K562 (cell line): ENCODE data around the gene APPBP2. TPM values are rescaled to one million over a fixed set of nuclear protein-coding genes. Genes with fewer than 3 reads are reported as not detected.

Source experiments
- ATAC-seq: fragments of 200-7000 bp; cut with Tn5 transposase; 3 replicates; pipeline ENCODE4 v1.9.1; 2020; ENCODE audit warnings: moderate library complexity
- BruUV-seq: library from RNA; stranded (reverse); fragments of 400-500 nt; replicated peaks from 2 replicates; lab custom pipeline; 2021; lab: Mats Ljungman, UMichigan
- CTCF ChIA-PET: fragments of 300-600 bp; formaldehyde crosslinking; extraction: SDS; loops from one replicate; lab custom pipeline; 2021; ENCODE audit warnings: low intra/inter-chr PET ratio; lab: Yijun Ruan, JAX
- POLR2A ChIA-PET: fragments of 300-600, 350-650 bp; sonication (Branson Sonifier 250); formaldehyde crosslinking; extraction: SDS; loops from one replicate; lab custom pipeline; 2021; ENCODE audit warnings: antibody characterized with exemption, inconsistent platforms; lab: Yijun Ruan, JAX
- DNase-seq, 4 experiments: peaks; one replicate each; pipeline versions ENCODE4 v3.0.0 to v3.0.0-alpha.2; 2011 to 2018; ENCODE audit warnings: low spot score in 3 of 4, mixed read lengths in 3 of 4; ENCODE audit errors: extremely low read depth in 1 of 4
- FAIRE-seq: peaks from 2 replicates; lab custom pipeline; 2011; peaks lifted over from hg19 to GRCh38; lab: Jason Lieb, UNC
- H2AFZ ChIP-seq: 2 replicates; pipeline ENCODE4 v1.6.0; 2011; ENCODE audit warnings: low read depth, low read length, control low read depth, inconsistent platforms
- H3K27ac ChIP-seq: fragments of 200-600 bp; 3 replicates; pipeline ENCODE4 v1.8.0; 2011; ENCODE audit warnings: low read depth, mild to moderate bottlenecking, control low read depth, inconsistent platforms, low read length, moderate library complexity, mixed read lengths; ENCODE audit errors: extremely low read depth
- H3K27me3 ChIP-seq, 2 experiments: fragments of 300-600 bp in 1 of 2; 2 replicates in 1 of 2; 3 replicates in 1 of 2; pipeline versions ENCODE4 v1.6.0 to v1.8.0; 2011; ENCODE audit warnings: inconsistent platforms in 2 of 2, low read length in 2 of 2, mild to moderate bottlenecking in 1 of 2, mixed read lengths in 1 of 2, moderate library complexity in 1 of 2; ENCODE audit not compliant: control insufficient read depth in 2 of 2, insufficient read depth in 2 of 2
- H3K36me3 ChIP-seq: fragments of 300-600 bp; 3 replicates; pipeline ENCODE4 v1.8.0; 2011; ENCODE audit warnings: mild to moderate bottlenecking, low read length, inconsistent platforms; ENCODE audit not compliant: control insufficient read depth, insufficient read depth
- H3K4me1 ChIP-seq, 2 experiments: fragments of 200-600 bp in 1 of 2; replicated peaks in 1 of 2; 2 replicates in 1 of 2; 3 replicates in 1 of 2; pipeline versions ENCODE4 v1.5.1 to v1.8.0; 2011; ENCODE audit warnings: inconsistent platforms in 2 of 2, low read length in 2 of 2, mild to moderate bottlenecking in 1 of 2, mixed read lengths in 1 of 2, moderate library complexity in 1 of 2; ENCODE audit not compliant: control insufficient read depth in 2 of 2, insufficient read depth in 2 of 2
- H3K4me2 ChIP-seq: 2 replicates; pipeline ENCODE4 v1.6.1; 2011; ENCODE audit warnings: low read length, control low read depth, inconsistent platforms, mixed read lengths; ENCODE audit not compliant: insufficient read depth
- H3K4me3 ChIP-seq: fragments of 200-600 bp; sonication (generic), shearing (Covaris generic); 2 replicates; pipeline ENCODE4 v1.5.1; 2016; ENCODE audit warnings: control low read depth, inconsistent platforms
- H3K79me2 ChIP-seq: fragments of 200-600 bp; 3 replicates; pipeline ENCODE4 v1.8.0; 2011; ENCODE audit warnings: low read length, inconsistent platforms; ENCODE audit not compliant: control insufficient read depth, insufficient read depth
- H3K9ac ChIP-seq, 2 experiments: 2 replicates each; pipeline versions ENCODE4 v1.6.0 to v1.6.1; 2011; ENCODE audit warnings: low read depth in 2 of 2, low read length in 2 of 2, control low read depth in 1 of 2, inconsistent platforms in 1 of 2, mild to moderate bottlenecking in 1 of 2, mixed read lengths in 1 of 2; ENCODE audit not compliant: insufficient read depth in 1 of 2
- H3K9me1 ChIP-seq: one replicate; pipeline ENCODE4 v1.6.0; 2011; ENCODE audit warnings: inconsistent platforms, mild to moderate bottlenecking, low read length, moderate library complexity; ENCODE audit not compliant: control insufficient read depth, insufficient read depth
- H3K9me3 ChIP-seq: replicated peaks from 2 replicates; pipeline ENCODE4 v1.5.1; 2011; ENCODE audit warnings: low read depth, low read length, inconsistent platforms; ENCODE audit not compliant: control insufficient read depth, insufficient read depth
- H4K20me1 ChIP-seq: replicated peaks from 2 replicates; pipeline ENCODE4 v1.6.1; 2011; ENCODE audit warnings: low read length, inconsistent platforms, mixed read lengths; ENCODE audit not compliant: control insufficient read depth, insufficient read depth
- CBX1 ChIP-seq: sonication (generic); IDR thresholded peaks from 2 replicates; pipeline ENCODE4 v1.6.1; 2016; ENCODE audit warnings: antibody characterized with exemption, low read depth, mild to moderate bottlenecking
- CBX3 ChIP-seq, 2 experiments: IDR thresholded peaks; 1 replicate in 1 of 2; 2 replicates in 1 of 2; pipeline ENCODE4 v1.6.1; 2012; ENCODE audit warnings: inconsistent platforms in 2 of 2, low read length in 2 of 2, borderline replicate concordance in 1 of 2, control low read depth in 1 of 2
- CBX5 ChIP-seq: IDR thresholded peaks from 2 replicates; pipeline ENCODE4 v1.6.1; 2014; ENCODE audit warnings: low read depth, borderline replicate concordance
- CEBPZ ChIP-seq: fragments of 150-350 bp; IDR thresholded peaks from 2 replicates; pipeline ENCODE4 v1.6.1; 2014; ENCODE audit warnings: low read depth, mild to moderate bottlenecking, low read length, borderline replicate concordance
- GATAD2B ChIP-seq: fragments of 450-650 bp; IDR thresholded peaks from 2 replicates; pipeline ENCODE4 v1.6.1; 2017; ENCODE audit warnings: mild to moderate bottlenecking, borderline replicate concordance
- SNIP1 ChIP-seq: fragments of 450-650 bp; IDR thresholded peaks from 2 replicates; pipeline ENCODE4 v1.7.1; 2017; ENCODE audit warnings: low read depth, mild to moderate bottlenecking
- TRIM28 ChIP-seq: fragments of 450-650 bp; IDR thresholded peaks from 2 replicates; pipeline ENCODE4 v1.6.1; 2017
- ZBTB11 ChIP-seq, 3 experiments: fragments of 200-800 bp in 1 of 3; fragments of 250-450 bp in 1 of 3; fragments of 450-650 bp in 1 of 3; sonication (Bioruptor Pico) in 1 of 3; sonication (Bioruptor generic) in 1 of 3; formaldehyde crosslinking in 1 of 3; IDR thresholded peaks; 2 replicates each; pipeline versions ENCODE4 v1.6.1 to v1.8.0; 2016 to 2022; ENCODE audit warnings: mild to moderate bottlenecking in 2 of 3, missing genetic modification characterization in 2 of 3, missing compliant biosample characterization in 1 of 3, moderate library complexity in 1 of 3
- ZFP36 ChIP-seq: fragments of 150-350 bp; IDR thresholded peaks from 2 replicates; pipeline ENCODE4 v1.6.1; 2018; ENCODE audit warnings: low read length, low read depth; ENCODE audit not compliant: partially characterized antibody
- ZNF140 ChIP-seq: fragments of 250-450 bp; sonication (Bioruptor Pico); IDR thresholded peaks from 2 replicates; pipeline ENCODE4 v1.8.0; 2021; ENCODE audit warnings: moderate library complexity, mild to moderate bottlenecking, inconsistent platforms
- ZNF24 ChIP-seq: fragments of 450-650 bp; IDR thresholded peaks from 2 replicates; pipeline ENCODE4 v1.6.1; 2016
- ZNF280A ChIP-seq: fragments of 450-650 bp; IDR thresholded peaks from 2 replicates; pipeline ENCODE4 v1.6.1; 2018; ENCODE audit warnings: mild to moderate bottlenecking, low read depth; ENCODE audit not compliant: partially characterized antibody
- WGBS: fragments of 100-300 bp; shearing (Covaris generic); methylation state at CpG from one replicate; pipeline ENCODE4 v1.1.6; 2016; ENCODE audit warnings: low coverage, mixed read lengths; ENCODE audit not compliant: insufficient coverage; ENCODE audit errors: missing lambda C conversion rate; 5-methylcytosine and 5-hydroxymethylcytosine counted together
- in situ Hi-C: fragments of 300-500 bp; cut with MboI; formaldehyde crosslinking; loops from 4 replicates; pipeline ENCODE4 v1.15.0; 2018; ENCODE audit warnings: inconsistent platforms, mixed read lengths
- intact Hi-C: fragments of 100-400 bp; cut with micrococcal nuclease; formaldehyde crosslinking; loops from 2 replicates; pipeline ENCODE4 v1.14.2; 2022
- polyA plus RNA-seq, 8 experiments: library from polyadenylated mRNA; depleted of rRNA in 4 of 8; stranded (reverse) in 5 of 8; unstranded in 3 of 8; fragments of >200 nt; fragmentation: Nextera tagmentation in 2 of 8; fragmentation: Illumina TruSeq in 1 of 8; extraction: Ambion mirVana in 2 of 8; extraction: Trizol in 1 of 8; gene quantifications; 2 replicates each; pipeline versions ENCODE4 v1.2.1 to v1.2.3, GENCODE V29; 2011 to 2014; ENCODE audit warnings: inconsistent platforms in 1 of 8, missing spikeins in 1 of 8
- total RNA-seq, 7 experiments: library from RNA; depleted of rRNA in 6 of 7; stranded (reverse); fragments of >200 nt in 6 of 7; fragmentation: Illumina TruSeq in 2 of 7; extraction: Trizol in 2 of 7; gene quantifications; 2 replicates each; pipeline versions ENCODE4 v1.2.1 to v1.2.3, GENCODE V29; 2011 to 2021; ENCODE audit warnings: low replicate concordance in 1 of 7

APPBP2 gene
- total and polyA plus RNA-seq, 9 of the 15 experiments (the other 6 are each of a cell fraction or from before 2014, with no cell fraction given), result 2.7 to 16.8 (median 6.9) TPM

GRCh38 chr17:60491771-60492170 lies 34.3 kb downstream of the APPBP2 start:
- intact Hi-C loops, result no loop called here
- CTCF ChIA-PET, result no interaction called here
- Histone ChIP-seq H2AFZ (no peak overlapping the region), H3K4me3 (no peak overlapping the region), H3K36me3 (peaks cover 39% of the 10 kb centered on the region; the same call in 2 of the 3 replicates), H3K4me2 (no peak overlapping the region), H3K9me1 (no peaks in the 10 kb centered on the region), H3K4me1 (no peaks in the 10 kb centered on the region), H3K9me3 (peaks cover 22% of the 10 kb centered on the region), H3K27me3 (no peaks in the 10 kb centered on the region), H3K27ac (no peak overlapping the region), H3K9ac (no peak overlapping the region), H4K20me1 (no peaks in the 10 kb centered on the region), H3K79me2 (no peaks in the 10 kb centered on the region)
- DNase-seq, result peak in 1 of 4 experiments; percentile 12
- no peak for FAIRE-seq
- TF ChIP-seq ZNF140 (no peak), ZNF280A (peak; percentile 33), CBX1 (0 out of 2 replicates have a peak, but pooled peaks have one; percentile 50), GATAD2B (no peak), SNIP1 (no peak), ZNF24 (no peak), CEBPZ (peak; percentile 65; the same call in 1 of the 2 replicates), CBX5 (peak; percentile 82; the same call in 1 of the 2 replicates), ZBTB11 (CRISPR knock-in tag; IDR thresholded peaks at IDR 0.05) (peak in 1 of 3 experiments; percentile 2; a peak in 1 of 6 replicates), ZFP36 (peak; percentile 91), TRIM28 (peak; percentile 85; the same call in 1 of the 2 replicates), CBX3 (IDR thresholded peaks at IDR 0.05; ENCODE audit: borderline replicate concordance in 1 of 2, low read length in 2 of 2) (peak in 1 of 2 experiments; percentile 65; a peak in 2 of 3 replicates)
- 88% methylated on average over 3 of the region's 3 CpGs for WGBS
- POLR2A ChIA-PET, result interaction anchor here (0.6 to 1.2 kb wide), 2 partner anchors 9 to 14 kb away, joined by 3 to 4 read pairs; no protein-coding TSS in a partner anchor
- no TSS peak for BruUV-seq
- ATAC-seq, result no peak
- in situ Hi-C loops, result no loop called here
